Lung microvascular endothelial cell (primary cell): ENCODE results near the gene ACSL3. TPM values are rescaled to one million over a fixed set of nuclear protein-coding genes. Genes with fewer than 3 reads are reported as not detected.
A peak's percentile ranks its signal among the peaks of the same experiment; 100 is the strongest.
"Not testable (repeated sequence)": the region's sequence is repeated elsewhere in the genome, so short reads cannot be mapped to it uniquely, and the experiment has no call there.

Experiments used
- DNase-seq, 2 donors: peaks; one replicate each; pipeline versions ENCODE4 v3.0.0 to v3.0.0-alpha.2; 2010; ENCODE audit warnings: low read depth in 2 of 2
- total RNA-seq: library from RNA; depleted of rRNA; stranded (reverse); fragments of >200 nt; gene quantifications from 2 replicates; pipeline ENCODE4 v1.2.1, GENCODE V29; 2014

ACSL3 gene
- total RNA-seq, 1 donor from 2014 or later, result 109 TPM

GRCh38 chr2:222851956-222852617 lies 8.7 kb upstream of the ACSL3 start:
- no peak for DNase-seq

GRCh38 chr2:222854773-222855700 lies 5.8 kb upstream of the ACSL3 start:
- DNase-seq, result no peak

GRCh38 chr2:222859786-222860612 lies 837 bp upstream of the ACSL3 start:
- DNase-seq, result peak; percentile 49 to 69

GRCh38 chr2:222861411-222862105 lies 722 bp downstream of the ACSL3 start:
- DNase-seq, result peak; percentile 33 to 53

- DNase-seq, result peak; percentile 50 to 53
Observed at GRCh38 chr2:222862106-222862908, 1.5 kb downstream of the ACSL3 start.

GRCh38 chr2:222862909-222863544 lies 2.2 kb downstream of the ACSL3 start:
- DNase-seq, result no peak

- peak in 1 of 2 donors; percentile 72 for DNase-seq
Observed at GRCh38 chr2:222864296-222864695, 3.5 kb downstream of the ACSL3 start.

GRCh38 chr2:222865301-222865700 lies 4.5 kb downstream of the ACSL3 start:
- DNase-seq, result no peak

- DNase-seq, result no peak
Observed at GRCh38 chr2:222866358-222866960, 5.6 kb downstream of the ACSL3 start.

GRCh38 chr2:222868560-222869251 lies 7.9 kb downstream of the ACSL3 start:
- DNase-seq, result not testable (repeated sequence)

GRCh38 chr2:222869252-222869560 lies 8.4 kb downstream of the ACSL3 start:
- DNase-seq, result no peak

GRCh38 chr2:222871291-222871690 lies 10.5 kb downstream of the ACSL3 start:
- no peak for DNase-seq

- no peak for DNase-seq
Observed at GRCh38 chr2:222872551-222872950, 11.7 kb downstream of the ACSL3 start.

GRCh38 chr2:222875482-222875881 lies 14.6 kb downstream of the ACSL3 start:
- no peak for DNase-seq

- DNase-seq, result no peak
Observed at GRCh38 chr2:222876947-222877346, 16.1 kb downstream of the ACSL3 start.

GRCh38 chr2:222877556-222878300 lies 16.9 kb downstream of the ACSL3 start:
- DNase-seq, result no peak

GRCh38 chr2:222878301-222878876 lies 17.6 kb downstream of the ACSL3 start:
- no peak for DNase-seq
